GM18858 (cell line): ENCODE results near the gene FLCN.
"Not testable (repeated sequence)": the region's sequence is repeated elsewhere in the genome, so short reads cannot be mapped to it uniquely, and the experiment has no call there.

ENCODE experiments used
- ATAC-seq: cut with Tn5 transposase; IDR thresholded peaks from one replicate; pipeline ENCODE4 v1.9.1; 2021; ENCODE audit not compliant: unreplicated experiment

Gene FLCN

GRCh38 chr17:17188586-17188985 is 48.4 kb downstream of the FLCN start:
- ATAC-seq = no peak

DNA sequence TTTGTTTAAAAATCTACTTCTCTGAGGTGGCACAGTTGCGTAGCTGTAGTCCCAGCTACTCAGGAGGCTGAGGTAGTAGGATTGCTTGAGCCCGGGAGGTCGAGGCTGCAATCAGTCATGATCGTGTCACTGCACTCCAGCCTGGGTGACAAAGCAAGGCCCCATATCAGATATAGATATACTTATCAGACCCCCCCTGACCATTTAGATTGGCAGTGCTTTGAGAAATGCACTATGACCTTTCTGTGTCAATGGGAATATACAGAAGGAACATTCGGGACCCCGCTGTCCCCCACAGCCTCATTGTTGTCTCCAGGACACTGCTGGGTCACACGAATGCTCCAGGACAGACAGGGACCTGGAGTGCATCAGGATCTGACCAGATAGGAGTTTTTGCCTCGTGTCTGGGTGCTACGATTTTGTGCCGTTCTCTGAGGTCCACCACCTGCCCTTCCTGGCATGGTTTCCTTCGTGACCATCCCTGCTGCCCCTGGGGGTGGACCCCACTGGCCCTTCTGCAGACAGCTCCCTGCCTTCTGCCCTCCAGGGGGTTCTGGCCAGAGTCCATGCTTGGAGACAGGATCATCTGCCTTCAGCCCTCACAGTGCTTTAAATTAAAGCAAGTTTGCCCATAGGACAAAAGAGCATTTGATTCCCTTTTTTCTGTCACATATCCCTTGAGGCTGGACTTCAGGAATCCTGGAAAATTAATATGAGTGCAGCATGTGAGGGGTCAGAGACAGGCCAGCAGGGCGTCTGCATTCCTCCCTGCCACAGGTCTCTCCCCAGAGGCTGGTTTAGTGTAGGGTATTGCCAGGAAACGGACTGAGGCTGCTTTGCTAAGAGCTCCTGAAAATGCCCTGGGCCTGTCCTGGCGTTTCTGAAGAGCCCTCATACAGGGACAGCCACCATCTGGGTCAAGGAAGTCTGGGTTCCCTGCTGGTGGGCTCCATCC is 50.1 kb downstream of the FLCN start:
- no peak for ATAC-seq

DNA sequence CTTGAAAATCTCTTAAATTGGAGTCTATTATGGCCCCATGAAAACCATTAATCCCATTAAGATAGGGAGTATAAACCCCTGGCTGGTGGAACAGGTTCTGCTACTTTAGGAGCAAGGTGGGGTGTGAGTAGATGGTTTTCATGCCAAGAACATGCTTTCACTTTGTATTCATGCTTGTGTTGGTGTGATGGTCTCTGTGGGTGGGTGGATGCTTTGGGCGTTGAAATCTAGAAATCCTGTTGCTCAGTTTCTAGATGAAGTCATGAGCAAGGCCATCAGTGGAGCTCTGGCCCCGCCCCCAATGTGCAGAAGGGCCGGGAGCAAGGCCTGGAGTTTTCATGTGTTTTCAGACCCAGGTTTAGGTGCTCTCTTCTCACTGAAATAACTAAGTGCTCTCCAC is 50.9 kb downstream of the FLCN start:
- peak; percentile 32 for ATAC-seq

DNA sequence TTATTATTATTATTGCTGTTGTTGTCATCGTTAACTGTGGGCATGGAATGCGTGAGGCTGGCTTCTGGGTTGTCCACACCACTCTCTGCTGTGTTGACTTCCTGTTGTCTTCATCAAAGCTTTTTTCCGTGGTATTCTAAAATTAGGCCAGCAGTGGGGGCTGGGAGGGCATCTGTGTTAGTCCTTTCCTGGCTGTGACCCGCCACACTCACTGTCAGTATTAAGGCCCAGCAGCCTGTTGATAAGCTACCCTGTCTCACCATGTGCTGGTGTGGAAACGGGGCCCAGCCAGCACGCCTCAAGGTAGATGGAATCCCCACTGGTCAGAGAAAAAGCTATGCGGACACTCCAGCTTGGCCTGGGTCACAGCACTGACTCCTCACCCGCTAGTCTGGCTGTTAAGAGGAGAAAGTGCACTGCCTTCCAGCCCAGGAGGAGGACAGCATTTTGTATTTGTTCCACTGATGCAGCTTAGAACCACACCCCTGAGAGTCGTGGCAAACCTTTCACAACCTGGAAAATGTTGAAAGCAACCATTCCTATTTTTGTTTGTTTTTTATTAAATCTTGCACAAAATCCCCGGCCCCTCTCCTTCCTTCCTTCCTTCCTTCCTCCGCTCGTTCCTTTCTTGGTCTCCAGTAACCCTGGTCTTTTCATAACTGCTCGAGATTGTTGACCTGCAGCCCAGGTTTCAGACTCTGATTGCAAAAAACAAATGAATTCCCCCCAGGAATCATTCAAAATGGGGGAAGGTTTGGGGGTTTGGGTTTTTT is 51.8 kb downstream of the FLCN start:
- ATAC-seq = not testable (repeated sequence)

- no peak for ATAC-seq
These were observed 53.2 kb downstream of the FLCN start for GRCh38 chr17:17183744-17184143.

DNA sequence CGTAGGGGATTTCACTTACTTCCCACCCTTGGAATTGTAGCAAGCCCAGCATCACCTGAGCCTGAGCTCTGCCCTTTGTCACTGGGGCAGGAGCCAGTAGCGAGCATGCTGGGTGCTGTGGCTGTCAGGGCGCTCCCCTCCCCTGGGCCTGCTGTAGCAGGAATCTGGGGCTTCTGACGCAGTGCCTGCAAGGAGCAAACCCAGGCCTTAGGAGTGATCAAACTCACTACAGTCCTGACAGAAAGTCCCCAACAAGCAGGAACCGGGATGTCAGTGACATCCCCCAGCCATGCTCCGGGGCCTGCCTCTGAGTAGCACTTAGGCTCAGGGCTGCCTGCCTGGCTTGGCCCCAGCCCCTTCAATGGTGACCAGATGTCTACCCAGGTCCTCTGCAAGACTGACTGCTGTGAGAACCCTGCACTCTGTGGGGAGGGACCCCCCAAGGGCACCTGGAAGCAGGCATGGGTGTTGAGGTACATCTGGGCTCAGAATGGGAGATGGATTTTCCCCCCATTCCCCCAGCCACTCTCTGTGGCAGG is 54.3 kb downstream of the FLCN start:
- no peak for ATAC-seq

- ATAC-seq = peak; percentile 39
These were observed 55.0 kb downstream of the FLCN start for GRCh38 chr17:17181666-17182597.

DNA sequence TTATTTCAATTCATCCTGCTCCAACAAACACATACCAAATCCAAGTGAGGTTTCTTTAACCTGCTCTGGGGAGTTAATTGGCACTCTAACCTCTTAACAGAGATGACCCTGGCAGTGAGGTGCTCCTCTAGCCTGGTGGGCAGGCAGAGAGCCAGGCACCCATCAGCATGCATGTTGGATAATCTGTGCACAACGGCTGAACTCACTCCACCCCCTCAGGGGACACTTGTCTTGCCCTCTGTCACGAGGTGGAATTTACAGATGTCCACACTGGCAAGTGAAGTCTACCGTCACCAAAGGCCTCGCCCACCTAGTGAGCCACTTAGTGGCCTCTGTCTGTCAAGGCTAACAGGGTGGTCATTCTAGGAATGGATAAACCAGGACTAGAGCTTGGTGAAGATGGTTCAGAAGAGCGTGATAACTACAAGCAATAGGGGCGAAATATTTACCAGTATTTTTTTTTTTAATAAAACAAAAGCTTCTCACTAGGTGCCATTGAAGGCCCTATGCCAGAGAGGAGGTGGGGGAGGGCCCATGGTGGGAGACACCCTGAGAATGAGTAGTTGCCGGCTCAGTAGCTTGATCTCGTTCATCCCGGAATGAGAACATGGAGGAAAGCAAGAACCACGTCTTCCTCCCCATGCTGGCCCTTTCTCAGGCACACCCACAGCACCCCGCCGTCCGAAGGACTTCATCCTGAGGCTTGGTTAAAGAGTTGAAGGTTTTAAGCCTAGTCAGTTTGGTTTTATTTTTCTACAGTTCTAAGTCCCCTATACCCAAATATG is 56.0 kb downstream of the FLCN start:
- no peak for ATAC-seq

DNA sequence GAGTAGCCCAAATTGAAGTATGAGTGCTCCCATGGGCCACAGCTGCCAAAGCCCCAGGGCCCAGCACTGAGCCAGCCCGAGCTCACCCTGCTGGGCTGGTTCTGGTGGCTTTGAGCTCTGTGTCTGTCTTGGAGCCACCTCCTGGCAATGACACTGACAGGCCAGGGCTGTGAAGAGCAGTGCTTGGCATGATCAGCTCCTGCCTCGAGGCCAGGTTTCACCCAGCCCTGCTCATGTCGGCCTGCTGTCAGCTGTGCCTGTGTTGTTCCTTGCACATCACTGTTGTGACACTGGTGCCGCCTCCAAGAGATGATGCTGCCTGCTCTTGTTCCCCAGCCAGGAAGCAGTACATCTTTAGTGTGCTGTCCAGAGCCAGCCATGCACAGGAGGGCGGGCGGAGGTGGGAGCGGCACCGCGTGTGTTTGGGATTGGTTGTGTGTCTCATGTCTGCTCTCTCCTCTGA is 56.8 kb downstream of the FLCN start:
- ATAC-seq = no peak

- no peak for ATAC-seq
These were observed 57.6 kb downstream of the FLCN start for GRCh38 chr17:17179371-17179827.

DNA sequence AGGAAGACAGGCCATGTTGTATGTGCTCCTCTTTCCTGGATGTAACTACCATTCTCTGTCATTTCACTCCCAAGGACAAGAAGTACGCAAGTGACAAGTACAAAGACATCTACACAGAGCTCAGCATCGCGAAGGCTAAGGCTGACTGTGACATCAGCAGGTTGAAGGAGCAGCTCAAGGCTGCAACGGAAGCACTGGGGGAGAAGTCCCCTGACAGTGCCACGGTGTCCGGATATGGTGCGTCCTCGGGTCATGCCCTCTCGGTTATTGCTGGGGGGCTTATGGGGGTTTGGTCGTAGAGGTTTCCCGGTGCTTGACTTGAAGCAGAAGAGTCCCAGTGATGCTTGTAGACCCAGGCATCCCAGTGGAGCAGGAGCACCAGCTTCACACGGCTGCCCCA is 59.8 kb downstream of the FLCN start:
- no peak for ATAC-seq

DNA sequence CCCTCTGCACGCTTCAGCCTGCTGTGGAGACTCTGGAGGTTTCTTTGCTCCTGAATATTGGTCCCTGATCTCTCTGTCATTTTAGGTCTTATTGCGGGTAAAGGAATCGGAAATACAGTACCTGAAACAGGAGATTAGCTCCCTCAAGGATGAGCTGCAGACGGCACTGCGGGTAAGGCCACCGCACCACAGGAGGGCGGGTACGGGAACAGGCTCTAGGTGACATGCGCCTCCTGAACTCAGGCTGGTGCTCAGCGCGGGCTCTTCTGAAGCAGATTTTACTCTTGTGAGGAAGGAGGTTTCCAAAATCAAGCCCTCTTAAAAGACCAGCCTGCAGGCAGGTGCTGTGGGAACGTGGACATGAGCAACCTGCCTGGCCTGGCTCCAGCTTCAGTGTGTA is 60.6 kb downstream of the FLCN start:
- ATAC-seq = no peak

DNA sequence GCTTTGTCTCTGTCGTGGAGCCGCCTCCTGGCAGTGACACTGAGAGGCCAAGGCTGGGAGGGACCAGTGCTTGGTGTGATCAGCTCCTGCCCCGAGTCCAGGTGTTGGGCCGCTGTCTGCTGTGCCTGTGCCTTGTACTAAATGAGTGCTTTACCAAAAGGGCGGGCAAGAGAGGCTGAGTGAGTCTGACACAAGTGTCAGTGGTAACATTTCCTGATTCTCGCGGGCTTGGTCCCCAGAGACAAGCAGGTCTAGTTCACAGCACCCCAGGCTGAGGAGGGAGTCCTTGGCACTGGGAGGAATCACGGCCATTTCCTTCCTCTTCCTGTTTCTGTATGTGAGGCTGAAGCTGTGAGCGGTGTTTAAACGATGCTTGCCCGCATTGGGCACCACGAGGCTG is 61.1 kb downstream of the FLCN start:
- ATAC-seq = no peak

- ATAC-seq = no peak
These were observed 61.6 kb downstream of the FLCN start for GRCh38 chr17:17175340-17175739.

DNA sequence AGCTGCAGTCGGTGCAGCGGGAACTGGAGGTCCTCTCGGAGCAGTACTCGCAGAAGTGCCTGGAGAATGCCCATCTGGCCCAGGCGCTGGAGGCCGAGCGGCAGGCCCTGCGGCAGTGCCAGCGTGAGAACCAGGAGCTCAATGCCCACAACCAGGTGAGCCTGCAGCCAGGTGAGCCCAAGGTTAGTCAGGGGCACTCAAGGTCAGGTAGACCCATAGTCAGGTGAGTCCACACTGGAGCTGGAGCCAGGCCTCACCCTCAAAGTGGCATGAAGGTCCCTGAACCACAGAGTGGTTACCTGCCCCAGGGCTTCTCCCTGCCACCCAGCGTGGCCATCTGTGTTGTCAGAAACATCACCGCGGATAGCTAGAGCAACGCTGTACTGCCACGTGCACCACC is 63.0 kb downstream of the FLCN start:
- ATAC-seq = no peak

DNA sequence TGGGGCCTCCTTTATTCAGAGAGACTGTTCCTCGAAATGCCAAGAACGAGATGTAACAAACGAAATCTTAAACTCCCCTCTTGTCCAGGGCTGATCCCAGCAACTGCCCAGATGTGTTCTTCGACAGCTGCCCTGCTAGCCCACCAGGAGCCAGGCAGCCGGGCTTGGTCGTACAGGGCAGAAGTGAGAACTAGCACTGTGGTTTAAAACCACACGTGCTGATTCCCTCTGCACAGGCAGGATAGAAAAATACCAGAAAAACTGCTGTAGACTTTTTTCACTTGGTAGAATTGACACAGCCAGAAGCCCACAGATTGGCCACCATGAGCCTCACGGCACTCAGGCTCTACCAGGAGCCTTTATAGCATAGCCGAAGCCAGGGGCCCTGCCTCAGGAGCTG is 64.0 kb downstream of the FLCN start:
- ATAC-seq = no peak

DNA sequence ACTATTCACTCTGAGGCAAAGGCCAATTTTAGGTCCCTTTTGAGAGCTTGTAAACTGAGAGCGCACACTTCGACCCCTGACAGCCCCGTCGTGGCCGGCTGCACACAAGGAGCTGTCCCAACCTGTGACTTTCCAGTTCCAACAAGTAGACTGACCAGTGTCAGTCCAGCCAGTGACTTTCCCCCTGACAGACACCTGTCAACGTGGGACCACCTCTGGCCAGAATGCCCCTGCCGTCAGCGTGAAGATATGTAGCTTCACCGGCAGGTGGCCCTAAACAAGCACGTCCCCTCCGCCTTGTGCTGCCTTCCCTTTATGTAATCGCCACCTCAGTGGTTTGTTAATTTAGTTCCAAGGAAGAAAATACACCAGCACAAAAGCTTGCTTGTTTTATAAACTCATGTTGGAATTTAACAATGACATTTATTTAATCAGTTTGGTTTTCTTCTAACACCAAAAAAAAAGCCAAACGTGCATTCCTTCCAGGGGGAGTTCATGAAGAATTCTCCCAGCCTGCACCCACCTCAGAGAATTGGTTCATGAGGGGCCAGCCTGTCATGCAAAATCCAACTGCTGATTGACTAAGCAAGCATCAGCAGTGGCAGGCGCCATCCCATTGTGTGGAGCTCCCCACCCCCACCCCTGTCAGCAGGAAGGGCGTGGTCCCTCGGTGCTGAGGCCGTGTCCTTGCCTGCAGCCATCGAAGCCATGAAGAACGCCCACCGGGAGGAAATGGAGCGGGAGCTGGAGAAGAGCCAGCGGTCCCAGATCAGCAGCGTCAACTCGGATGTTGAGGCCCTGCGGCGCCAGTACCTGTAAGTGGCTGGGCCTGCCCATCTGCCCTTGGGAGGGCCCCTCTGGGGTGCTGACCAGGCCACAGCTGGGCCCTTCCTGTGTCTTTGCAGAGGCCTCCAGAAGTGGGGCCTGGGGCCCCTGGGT is 64.7 kb downstream of the FLCN start:
- ATAC-seq = no peak

DNA sequence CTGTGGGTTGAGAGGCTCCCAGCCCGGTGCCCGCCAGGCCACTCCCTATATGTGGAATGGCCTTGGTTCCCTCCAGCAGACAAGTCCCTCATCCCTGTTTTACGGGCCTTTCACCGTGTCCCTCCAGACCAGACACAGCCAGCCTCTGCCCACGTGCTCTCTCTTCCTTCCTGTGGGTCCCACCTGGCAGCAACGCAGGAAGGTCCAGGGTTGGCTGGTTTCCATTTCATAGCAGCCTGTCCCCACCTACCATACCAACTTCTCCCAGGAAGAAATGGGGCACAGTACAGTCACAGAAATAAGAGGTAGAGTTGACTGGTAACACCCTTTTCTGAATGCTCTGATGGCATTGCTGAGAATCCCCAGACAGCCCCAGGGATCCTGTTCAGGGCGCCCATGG is 65.8 kb downstream of the FLCN start:
- no peak for ATAC-seq
